ENCODE results near the gene CLASP1.
"Not testable (repeated sequence)": the region's sequence is repeated elsewhere in the genome, so short reads cannot be mapped to it uniquely, and the experiment has no call there.

CLASP1 gene

GRCh38 chr2:121690095-121690494 lies 40.8 kb upstream of the CLASP1 start:
- no peak for TF ChIP-seq CTCF (IDR thresholded peaks at IDR 0.05)
- Histone ChIP-seq H3K4me3 (no peak overlapping the region), H3K27ac (no peak overlapping the region)
- no peak for DNase-seq (ENCODE audit: low spot score)

GRCh38 chr2:121689356-121689755 lies 40.1 kb upstream of the CLASP1 start:
- Histone ChIP-seq H3K4me3 (no peak overlapping the region), H3K27ac (no peak overlapping the region)
- no peak for DNase-seq (ENCODE audit: low spot score)
- TF ChIP-seq CTCF (IDR thresholded peaks at IDR 0.05), result no peak

GRCh38 chr2:121688820-121689219 lies 39.6 kb upstream of the CLASP1 start:
- Histone ChIP-seq H3K4me3 (no peak overlapping the region), H3K27ac (no peak overlapping the region)
- no peak for TF ChIP-seq CTCF (IDR thresholded peaks at IDR 0.05)
- no peak for DNase-seq (ENCODE audit: low spot score)

- DNase-seq (ENCODE audit: low spot score), result no peak
- H3K4me3 ChIP-seq, result no peak overlapping the region
- TF ChIP-seq CTCF (IDR thresholded peaks at IDR 0.05), result no peak
Observed at GRCh38 chr2:121686902-121687301, 37.6 kb upstream of the CLASP1 start.

GRCh38 chr2:121686218-121686617 lies 37.0 kb upstream of the CLASP1 start:
- Histone ChIP-seq H3K4me3 (no peak overlapping the region), H3K27ac (no peak overlapping the region)
- DNase-seq (ENCODE audit: low spot score), result no peak
- no peak for TF ChIP-seq CTCF (IDR thresholded peaks at IDR 0.05)

More at GRCh38 chr2:121686902-121687301, 37.6 kb upstream of the CLASP1 start:
- no peak overlapping the region for H3K27ac ChIP-seq

GRCh38 chr2:121682396-121683298 lies 33.4 kb upstream of the CLASP1 start:
- DNase-seq (ENCODE audit: low spot score), result no peak
- H3K4me3 ChIP-seq, result no peak overlapping the region
- no peak for TF ChIP-seq CTCF (IDR thresholded peaks at IDR 0.05)
- no peak overlapping the region for H3K27ac ChIP-seq

GRCh38 chr2:121677855-121678254 lies 28.6 kb upstream of the CLASP1 start:
- no peak for TF ChIP-seq CTCF (IDR thresholded peaks at IDR 0.05)
- H3K4me3 ChIP-seq, result no peak overlapping the region

GRCh38 chr2:121671621-121672020 lies 22.4 kb upstream of the CLASP1 start:
- H3K27ac ChIP-seq; DNase-seq (ENCODE audit: low spot score); H3K4me3 ChIP-seq: not testable (repeated sequence)

More at GRCh38 chr2:121677855-121678254, 28.6 kb upstream of the CLASP1 start:
- no peak overlapping the region for H3K27ac ChIP-seq
- no peak for DNase-seq (ENCODE audit: low spot score)

All from coronary artery (tissue), 2 donors.